M059J (cell line): ENCODE results near the gene PLXNA4. TPM values are rescaled to one million over a fixed set of nuclear protein-coding genes. Genes with fewer than 3 reads are reported as not detected.

Experiments
- DNase-seq: peaks from one replicate; pipeline ENCODE4 v3.0.0-alpha.2; 2012; ENCODE audit warnings: low read depth
- total RNA-seq: library from RNA; depleted of rRNA; stranded (reverse); fragments of >200 nt; shearing (Covaris generic); gene quantifications from 2 replicates; pipeline ENCODE4 v1.2.3, GENCODE V29; 2014

PLXNA4 gene
- total RNA-seq, 1 experiment from 2014 or later: 6.0 TPM

DNA sequence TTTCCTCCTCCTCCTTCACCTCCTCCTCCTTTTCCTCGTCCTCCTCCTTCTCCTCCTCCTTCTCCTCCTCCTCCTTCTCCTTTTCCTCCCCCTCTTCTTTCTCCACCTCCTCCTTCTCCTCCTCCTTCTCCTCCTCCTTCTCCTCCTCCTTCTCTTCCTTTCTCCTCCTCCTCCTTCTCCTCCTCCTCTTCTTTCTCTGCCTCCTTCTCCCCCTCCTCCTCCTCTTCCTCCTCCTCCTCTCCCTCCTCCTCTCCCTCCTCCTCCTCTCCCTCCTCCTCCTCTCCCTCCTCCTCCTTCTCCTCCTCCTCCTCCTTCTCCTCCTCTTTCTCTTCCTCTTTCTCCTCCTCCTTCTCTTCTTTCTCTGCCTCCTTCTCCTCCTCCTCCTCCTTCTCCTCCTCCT lies 13.6 kb downstream of the PLXNA4 start:
- no peak for DNase-seq

DNA sequence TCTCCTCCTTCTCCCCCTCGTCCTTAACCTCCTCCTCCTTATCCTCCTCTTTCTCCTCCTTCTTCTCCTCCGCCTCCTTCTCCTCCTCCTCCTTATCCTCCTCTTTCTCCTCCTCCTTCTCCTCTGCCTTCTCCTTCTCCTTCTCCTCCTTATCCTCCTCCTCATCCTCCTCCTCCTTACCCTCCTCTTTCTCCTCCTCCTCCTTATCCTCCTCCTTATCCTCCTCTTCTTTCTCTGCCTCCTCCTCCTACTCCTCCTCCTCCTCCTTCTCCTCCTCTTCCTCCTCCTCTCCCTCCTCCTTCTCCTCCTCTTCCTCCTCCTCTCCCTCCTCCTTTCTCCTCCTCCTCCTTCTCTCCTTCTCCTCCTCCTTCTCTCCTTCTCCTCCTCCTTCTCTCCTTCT lies 14.5 kb downstream of the PLXNA4 start:
- DNase-seq: no peak

DNA sequence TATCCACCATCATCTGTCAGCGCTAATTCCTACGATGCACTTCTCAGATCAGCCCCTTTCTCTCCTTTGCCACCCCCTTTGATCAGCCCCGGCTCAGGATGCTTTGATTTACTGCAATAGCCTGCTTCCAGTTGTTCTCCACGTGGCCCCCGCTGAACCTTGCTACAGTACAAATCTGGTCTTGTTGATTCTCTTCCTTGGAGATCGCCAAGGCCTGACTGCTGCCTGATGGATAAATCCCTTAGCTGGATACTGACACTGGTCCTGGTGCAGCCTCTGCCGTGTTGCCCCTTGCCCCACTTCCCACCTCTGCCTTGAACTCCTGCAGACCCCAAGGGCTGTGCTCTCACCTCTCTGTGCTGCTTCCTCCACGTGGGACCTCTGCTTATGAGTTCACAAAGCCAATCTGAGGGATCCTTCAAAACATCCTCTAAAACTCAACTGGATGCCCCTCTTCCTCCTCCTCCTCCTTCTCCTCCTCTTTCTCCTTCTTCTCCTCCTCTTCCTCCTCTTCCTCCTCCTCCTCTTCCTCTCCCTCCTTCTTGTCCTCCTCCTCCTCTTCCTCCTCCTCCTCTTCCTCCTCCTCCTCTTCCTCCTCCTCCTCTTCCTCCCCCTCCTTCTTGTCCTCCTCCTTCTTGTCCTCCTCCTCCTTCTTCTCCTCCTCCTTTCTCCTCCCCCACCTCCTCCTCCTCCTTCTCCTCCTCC lies 15.3 kb downstream of the PLXNA4 start:
- DNase-seq: no peak

DNA sequence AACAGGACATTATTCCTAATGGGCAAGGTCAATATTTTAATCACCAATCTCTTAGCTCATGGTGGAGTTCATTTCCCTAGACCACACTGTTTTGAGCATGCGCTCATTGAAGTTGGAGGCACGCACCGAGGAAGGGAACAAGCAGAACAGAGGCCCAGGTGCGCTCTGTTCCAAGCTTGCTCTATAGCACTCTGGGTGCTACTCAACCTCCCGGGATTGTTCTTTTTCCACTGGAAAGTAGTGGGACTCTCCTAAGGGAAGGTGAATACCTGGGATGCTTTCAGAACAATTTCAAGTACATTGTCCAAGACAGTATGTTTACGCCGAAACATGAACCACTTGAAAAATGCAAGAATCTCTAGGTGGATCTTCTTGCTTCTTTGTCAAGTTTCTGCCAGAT lies 16.2 kb downstream of the PLXNA4 start:
- no peak for DNase-seq

DNA sequence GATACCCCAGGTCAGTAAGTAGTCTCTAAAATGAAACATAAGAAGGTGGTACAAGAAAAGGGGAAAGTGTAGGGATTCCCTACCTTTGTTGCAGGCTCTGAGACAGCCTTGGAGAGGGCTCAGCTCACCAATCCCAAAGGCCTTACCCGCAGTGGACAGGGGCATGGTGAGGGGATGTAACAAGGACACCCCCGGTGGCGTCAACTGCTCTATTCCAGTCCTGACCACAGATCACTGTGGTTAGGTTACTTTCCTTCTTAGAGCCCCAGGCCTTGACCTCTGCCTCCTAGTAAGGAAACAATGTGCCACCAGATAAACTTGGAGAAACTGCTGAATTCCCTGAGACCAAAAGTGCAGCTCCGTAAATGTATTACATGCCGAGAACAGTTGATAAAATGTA lies 17.5 kb downstream of the PLXNA4 start:
- DNase-seq: no peak

DNA sequence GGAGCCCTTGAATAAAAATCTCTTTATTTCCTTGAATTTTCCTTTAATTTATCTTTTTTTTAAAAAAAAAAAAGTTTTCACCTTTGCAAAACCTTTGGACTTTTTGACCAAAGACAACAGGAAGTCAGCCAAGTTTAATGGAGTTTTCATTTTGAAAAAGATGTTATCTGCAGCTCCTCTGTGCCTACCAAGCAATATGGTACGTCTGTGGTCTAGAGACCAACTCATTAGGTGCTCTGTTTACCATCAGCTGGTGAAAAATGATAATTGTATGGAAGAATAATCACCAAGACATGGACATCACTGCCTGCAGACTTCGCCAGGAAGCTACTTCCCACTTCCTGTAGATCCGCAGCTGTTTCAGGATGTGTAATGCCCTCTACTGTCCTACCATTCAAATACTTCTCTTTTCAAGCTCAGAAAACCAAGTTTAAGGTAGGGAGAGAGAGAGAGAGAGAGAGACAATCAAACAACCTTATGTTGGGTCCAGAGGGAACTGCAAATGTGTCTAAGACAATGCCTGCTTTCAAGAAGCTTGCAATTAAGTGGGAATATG lies 18.7 kb downstream of the PLXNA4 start:
- peak; percentile 73 for DNase-seq

DNA sequence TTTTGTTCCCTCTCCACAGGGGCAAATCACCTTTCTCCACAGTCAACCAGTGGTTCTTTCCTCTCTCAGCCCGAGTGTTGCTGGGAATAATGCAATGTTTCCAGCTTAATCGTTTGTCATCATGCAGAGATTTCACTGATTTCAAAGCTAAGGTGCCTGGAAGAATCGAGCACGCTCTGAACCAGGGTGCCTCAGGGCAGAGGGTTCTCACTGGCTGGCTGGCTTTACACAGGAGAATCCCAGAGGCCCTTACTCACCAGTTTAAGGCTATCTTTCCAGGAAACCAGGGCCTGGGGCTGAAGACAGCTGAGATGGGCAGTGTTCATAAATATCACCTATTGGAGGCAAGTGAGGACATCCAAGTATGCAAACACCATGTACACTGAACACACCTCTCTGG lies 21.8 kb downstream of the PLXNA4 start:
- DNase-seq: peak; percentile 93

DNA sequence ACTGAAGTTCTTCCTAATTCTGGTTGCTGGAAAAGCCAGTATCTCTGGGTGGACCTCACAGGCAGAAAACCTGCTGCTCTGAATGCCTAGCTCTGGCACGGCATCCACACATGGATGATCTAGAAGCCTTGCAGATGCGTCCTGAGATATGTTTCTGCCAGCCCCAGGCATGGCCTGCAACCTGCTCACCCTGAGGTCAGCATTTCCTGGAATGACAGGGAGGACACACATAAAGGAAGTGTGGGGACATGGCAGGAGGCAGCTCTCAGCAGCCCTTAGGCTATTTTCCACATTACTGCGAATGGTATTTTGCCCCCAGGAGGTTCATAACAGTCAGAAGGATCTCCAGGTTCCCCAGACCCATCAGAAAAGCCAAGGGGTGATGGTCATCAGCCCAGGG lies 23.2 kb downstream of the PLXNA4 start:
- peak; percentile 87 for DNase-seq

DNA sequence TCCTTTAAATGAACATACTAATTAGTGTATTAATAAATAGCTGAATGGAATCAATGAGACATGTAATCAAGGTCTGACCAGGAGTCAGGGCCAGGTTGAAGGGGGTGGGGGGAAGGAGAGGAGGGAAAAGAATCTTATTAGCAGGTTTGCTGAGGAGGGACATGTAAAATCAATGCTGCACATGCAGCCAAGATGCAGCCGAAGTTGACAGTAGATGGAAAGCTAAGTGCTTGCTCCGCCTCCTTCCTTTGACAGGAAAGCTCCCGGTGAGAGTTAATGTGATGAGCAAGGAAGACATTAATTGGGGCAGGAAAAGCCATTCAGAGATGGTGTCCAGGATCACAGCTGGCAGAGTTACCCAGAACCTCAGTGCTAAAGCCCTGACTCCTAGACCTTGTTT lies 24.4 kb downstream of the PLXNA4 start:
- no peak for DNase-seq

DNA sequence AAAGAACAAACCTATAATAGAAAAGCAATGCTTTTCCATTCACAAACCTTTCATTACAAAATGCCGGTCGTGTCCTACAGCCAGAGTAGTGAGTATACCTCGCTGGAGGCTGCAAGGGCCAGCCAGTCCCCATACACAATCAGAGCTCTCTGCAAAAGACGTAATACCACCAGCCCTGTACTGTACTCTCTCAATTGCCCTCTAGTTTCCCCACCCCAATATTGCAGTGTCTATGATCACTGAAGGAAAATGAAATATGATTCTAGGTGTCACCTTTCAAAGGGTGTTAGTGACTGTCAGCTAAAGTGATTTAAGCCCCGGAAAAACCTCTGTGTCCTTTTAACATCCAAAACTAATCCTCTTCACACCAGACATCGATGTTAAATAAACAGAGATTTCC lies 24.8 kb downstream of the PLXNA4 start:
- DNase-seq: no peak

DNA sequence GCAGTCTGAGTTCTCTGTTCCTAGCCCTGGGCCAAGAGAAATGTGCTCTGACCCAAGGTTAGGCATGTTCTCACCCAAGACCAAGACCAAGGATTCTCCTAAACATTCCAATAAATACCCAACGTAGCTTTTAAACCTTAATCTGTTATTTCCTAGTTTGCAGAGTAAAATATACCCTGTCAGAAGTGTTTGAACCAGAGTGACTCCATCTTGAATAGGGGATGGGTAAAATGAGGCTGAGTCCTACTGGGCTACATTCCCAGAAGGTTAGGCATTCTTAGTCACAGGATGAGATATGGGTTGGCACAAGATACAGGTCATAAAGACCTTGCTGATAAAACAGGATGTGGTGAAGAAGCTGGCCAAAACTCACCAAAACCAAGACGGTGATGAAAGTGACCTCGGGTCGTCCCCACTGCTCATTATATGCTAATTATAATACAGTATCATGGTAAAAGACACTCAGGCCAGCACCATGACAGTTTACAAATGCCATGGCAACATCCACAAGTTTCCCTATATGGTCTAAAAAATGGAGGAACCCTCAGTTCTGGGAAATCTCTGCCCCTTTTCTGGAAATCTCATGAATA lies 27.7 kb downstream of the PLXNA4 start:
- DNase-seq: peak; percentile 99

DNA sequence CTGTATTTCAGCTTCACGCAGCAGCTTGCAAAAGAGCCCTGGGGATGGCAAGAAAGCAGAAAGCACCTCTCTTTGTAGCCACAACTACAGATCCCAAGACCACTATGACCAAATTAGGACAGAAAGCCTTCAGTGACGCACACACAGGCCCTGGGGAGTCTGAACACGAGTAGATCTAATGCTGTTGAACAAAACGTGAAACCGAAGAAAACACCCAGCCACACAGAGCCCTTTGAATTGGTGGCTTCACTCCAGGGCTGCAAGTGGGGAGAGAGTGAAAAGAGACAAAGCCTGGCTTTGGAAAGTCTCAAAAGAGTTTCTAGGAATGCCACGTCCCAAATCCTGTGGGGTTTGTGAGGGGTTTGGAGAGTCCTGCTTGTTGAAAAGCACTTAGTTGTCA lies 28.4 kb downstream of the PLXNA4 start:
- DNase-seq: no peak

DNA sequence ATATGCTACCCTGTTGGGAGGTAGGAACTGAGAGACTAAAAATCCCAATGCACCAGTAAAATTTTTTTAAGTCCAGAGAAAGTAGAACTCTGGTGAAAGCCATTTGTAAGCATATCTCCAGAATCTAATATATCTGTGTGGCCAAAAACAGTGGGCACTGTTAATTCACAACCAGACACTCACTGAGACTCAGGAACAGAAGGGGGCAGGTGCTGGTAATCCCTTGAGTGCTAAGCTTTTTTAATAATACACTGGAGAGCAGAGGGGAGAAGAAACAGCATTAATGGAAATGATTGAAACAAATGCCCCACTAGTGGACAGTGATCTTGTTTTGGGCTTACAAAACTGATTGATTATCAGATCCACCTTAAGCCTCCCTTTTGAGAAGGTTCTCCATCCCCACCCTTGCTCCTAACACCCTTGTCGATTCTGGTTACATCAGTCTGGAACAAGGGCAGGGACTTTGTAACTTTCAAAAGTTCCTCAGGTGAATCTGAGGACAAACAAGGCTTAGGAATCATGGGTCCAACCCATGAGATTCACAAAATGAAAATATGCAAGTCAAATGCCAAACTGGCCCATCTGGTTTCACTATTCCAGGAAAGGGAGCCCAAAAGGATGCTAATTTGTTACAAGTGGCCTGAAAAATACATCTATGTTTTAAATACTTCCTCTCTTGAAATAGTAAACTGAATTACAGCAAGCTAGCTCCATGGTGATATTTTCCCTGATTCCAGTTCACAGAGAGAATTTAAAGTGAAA lies 29.7 kb downstream of the PLXNA4 start:
- no peak for DNase-seq

DNA sequence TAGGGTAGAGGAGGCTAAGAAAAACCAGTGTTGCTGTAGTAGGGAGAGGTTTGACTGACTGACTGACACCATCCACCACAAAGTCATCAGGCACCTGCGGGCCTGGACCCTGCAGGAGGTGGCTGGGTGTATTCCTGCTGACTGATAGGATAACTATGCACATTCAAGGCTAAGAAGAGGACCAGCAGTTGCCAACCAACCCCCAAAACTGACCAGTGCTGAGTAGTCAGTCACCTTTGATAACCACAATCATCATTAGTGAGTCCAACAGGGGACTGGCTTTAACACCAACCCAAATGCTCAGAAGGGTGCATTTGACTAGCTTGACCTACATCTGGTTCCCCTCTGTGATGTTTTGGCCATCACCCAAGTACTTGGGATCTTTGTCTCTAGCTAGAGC lies 30.5 kb downstream of the PLXNA4 start:
- DNase-seq: peak; percentile 91

DNA sequence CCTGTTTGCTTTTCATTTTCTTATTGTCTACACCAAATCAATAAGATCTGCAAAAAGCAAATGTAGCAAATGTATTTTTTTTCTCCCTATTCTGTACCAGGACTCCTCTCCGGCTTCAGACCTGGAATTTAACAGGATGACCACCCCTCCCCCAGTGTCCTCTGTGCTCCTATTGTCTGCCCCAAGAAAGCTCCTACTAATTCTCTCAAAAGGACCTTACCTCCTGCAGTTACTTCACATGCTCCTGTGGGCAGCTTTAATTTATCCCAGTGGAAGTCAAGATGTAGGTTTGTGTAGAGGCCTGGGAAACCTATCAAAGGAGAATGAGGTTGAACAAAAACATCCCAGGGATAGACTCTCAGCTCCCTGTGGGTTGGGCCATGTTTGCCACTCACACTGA lies 31.3 kb downstream of the PLXNA4 start:
- no peak for DNase-seq

DNA sequence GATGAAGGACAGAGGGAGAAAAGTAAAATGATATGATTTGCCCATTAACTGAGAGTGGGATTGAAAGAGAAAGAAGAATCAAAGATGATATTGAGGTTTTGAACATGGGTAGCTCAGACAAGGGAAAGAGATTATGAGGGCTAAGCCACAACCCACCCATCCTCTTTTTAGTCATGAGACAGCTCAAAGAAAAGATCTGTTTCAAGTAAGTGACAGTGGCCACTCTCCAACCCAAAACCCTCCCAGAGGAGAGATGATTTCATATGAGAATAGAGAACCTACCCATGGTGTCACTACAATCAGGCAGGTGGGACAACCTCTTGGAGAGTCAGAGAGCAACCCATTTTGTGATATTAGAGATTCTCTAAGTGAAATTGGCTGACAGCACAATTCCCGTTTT lies 32.2 kb downstream of the PLXNA4 start:
- no peak for DNase-seq

DNA sequence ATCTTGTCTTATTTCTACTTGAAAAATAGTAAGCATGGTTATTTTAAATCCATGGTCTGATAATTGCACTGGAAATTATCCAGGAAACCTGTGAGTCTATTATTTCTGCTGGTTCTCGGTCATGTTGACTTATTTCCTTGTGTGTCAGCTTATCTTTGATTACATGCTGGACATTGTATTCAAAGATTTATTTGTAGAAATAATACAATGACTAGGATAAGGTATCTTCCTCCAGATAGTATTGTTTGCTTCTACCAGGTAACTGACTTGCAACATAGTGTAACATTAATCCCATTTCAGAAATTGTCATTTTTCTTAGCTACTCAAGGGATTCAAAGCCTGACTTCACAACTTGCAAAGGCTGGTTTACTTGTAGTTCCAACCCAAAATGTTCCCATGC lies 33.4 kb downstream of the PLXNA4 start:
- DNase-seq: no peak

DNA sequence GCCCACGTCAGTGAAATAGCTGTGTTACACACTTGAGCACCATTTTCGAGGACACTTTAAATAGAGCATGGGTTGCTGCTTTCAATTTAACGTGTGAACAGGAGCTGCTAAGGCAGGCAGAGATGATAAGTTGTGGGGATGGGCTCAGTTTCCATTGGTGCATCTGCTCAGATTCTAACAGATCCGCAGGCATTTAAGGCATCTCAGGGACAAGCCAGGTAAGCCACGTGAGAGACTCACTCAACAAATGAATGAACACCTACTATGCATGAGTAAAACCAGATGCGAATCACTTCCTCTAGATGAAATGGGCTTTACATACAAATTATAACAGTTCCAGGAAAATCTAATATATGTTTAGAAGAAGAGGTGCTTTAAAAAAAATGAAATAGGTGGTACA lies 34.6 kb downstream of the PLXNA4 start:
- DNase-seq: no peak

DNA sequence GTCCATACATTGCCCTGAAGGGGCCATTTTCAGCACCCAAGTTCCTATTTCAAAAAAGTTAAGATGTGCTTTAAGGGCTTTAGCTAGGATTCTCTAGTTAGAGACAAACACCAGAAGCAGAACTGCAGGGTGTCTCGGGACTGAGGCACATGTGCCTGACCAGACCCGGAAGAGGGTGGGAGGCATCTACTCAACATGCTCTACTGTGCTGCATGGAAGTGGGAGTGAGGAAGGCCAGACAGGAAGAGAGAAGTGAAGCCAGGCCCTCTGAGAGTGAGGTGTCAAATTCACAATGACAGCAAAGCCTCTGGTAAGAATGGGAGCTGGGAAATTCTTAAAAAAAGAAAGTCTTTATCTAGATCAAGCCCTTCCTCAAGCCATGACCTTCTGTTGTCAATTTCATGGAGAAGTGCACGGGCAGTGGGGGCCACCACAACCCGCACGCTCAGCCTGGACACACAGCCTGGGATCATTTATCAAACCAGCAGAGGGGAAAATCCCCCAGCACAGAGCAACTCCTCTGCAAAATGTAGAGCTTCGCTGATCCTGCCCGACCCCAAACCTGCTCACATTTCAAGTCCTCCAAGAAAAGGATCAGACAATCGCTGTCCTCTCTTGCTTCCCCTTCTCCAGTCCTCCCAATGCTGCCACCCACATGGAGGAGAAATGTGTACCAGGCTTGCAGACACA lies 38.7 kb downstream of the PLXNA4 start:
- DNase-seq: no peak

DNA sequence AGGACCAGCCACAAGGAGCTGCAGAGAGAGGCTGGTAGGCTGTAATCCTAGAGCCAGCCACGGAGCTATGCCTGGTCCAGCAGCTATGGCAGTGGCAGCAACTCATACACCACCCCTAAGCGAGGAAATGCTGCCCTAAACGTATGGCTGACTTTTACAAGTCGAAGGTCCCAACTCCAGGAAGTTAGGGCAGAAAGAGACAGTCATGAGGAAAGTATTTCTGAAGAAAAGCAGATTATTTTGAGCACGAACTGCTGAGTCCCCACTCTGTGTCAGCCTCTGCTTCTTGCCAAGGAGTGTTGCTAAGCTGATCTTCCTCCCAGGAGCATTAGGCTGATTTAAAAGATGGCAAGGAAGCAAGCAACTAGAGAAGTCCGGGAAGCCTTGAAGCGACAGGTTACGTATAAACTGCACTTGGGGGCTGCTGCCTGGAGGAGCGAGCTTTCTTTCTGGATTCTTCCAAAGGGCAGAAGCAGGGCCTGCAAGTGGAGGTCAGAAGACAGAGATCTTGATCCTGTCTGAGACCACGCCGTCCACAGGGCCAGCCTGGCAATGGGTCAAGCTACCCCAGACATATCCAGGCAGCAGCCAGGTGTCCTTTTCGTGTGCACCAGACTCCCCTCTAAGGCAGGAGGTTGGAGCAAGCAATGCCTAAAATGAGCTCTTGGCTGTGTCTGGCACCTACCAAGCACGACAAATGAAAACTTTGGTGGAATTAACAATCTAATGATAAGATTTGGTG lies 39.4 kb downstream of the PLXNA4 start:
- peak; percentile 74 for DNase-seq

DNA sequence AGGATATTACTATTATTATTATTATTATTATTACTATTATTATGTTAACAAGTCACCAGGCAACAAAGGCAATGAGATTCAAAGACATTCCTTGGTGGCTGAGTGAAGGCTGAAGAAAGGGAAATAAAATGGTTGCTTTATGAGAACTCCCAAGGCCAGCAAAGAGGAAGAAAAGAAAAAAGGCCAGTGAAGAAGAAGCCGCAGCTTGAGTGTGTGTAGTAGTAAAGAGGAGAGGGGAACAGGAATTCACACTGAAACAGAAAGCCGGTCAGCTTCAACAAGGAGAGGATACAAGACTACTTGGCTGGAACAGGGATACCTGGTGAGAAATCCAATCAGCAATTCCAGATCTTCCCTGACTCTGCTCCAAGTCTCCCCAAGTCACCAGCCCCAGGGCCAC lies 42.4 kb downstream of the PLXNA4 start:
- DNase-seq: no peak

DNA sequence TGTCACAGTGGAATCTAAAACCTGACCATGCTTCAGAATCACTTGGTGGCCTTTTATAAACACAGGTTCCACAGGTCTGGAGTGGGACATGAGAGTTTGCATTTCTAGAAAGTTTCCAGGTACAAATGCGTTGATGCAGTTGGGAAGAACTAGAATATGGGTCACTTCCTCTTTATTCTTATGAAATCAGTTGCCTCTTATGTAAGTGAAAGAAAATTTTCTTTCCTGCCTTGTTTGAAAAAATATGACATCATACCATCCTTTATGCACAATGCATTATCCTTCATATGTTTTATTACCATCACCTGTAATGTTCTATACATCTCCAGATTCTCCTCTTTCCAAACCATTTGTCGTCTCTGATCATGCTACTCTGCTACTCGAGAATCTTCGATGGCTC lies 44.0 kb downstream of the PLXNA4 start:
- DNase-seq: no peak
